Activated CD8-positive, alpha-beta T cell treated with anti-CD3 and anti-CD28 coated beads for 36 hours (primary cell): ENCODE results near the gene DOCK4. TPM values are rescaled to one million over a fixed set of nuclear protein-coding genes. Genes with fewer than 3 reads are reported as not detected.

Experiments
- ATAC-seq: fragments of 200-7000 bp; cut with Tn5 transposase; one replicate; pipeline ENCODE4 v1.10.0; 2021; ENCODE audit warnings: mild to moderate bottlenecking, moderate library complexity
- CTCF ChIA-PET: fragments of 350-600 bp; sonication (Branson Sonifier 250); formaldehyde crosslinking; loops from one replicate; lab custom pipeline; 2021; ENCODE audit warnings: antibody characterized with exemption; lab: Charles Lee
- POLR2A ChIA-PET: fragments of 350-600 bp; sonication (Branson Sonifier 250); formaldehyde crosslinking; loops from one replicate; lab custom pipeline; 2021; ENCODE audit warnings: antibody characterized with exemption; lab: Charles Lee
- DNase-seq: peaks from one replicate; pipeline ENCODE4 v3.0.0-alpha.2; 2020
- H3K27ac Mint-ChIP-seq: one replicate; pipeline ENCODE4 v1.8.0; 2021; ENCODE audit warnings: mild to moderate bottlenecking, mixed read lengths
- H3K27me3 Mint-ChIP-seq: one replicate; pipeline ENCODE4 v1.8.0; 2021; ENCODE audit warnings: mixed read lengths
- H3K36me3 Mint-ChIP-seq: one replicate; pipeline ENCODE4 v1.8.0; 2021; ENCODE audit warnings: low read depth, mixed read lengths
- H3K4me1 Mint-ChIP-seq: one replicate; pipeline ENCODE4 v1.8.0; 2021; ENCODE audit warnings: low read depth, mixed read lengths
- H3K4me3 Mint-ChIP-seq: one replicate; pipeline ENCODE4 v1.8.0; 2021; ENCODE audit warnings: mild to moderate bottlenecking, moderate library complexity, mixed read lengths
- H3K9me3 Mint-ChIP-seq: one replicate; pipeline ENCODE4 v1.8.0; 2021; ENCODE audit warnings: mixed read lengths
- intact Hi-C: fragments of 100-400 bp; cut with micrococcal nuclease; formaldehyde crosslinking; loops from one replicate; pipeline ENCODE4 v1.10.0; 2022
- total RNA-seq, 2 experiments: library from RNA; stranded (reverse); gene quantifications; one replicate each; pipeline ENCODE4 v1.2.3, GENCODE V29; 2021
- TF ChIP-seq, protein P1 (sequence below): fragments of 200-600 bp; IDR thresholded peaks from one replicate; pipeline ENCODE4 v1.8.0; 2022; ENCODE audit warnings: antibody characterized with exemption, mild to moderate bottlenecking

The DOCK4 gene
- total RNA-seq, 2 experiments from 2014 or later, result 0.31 to 0.32 TPM

DNA sequence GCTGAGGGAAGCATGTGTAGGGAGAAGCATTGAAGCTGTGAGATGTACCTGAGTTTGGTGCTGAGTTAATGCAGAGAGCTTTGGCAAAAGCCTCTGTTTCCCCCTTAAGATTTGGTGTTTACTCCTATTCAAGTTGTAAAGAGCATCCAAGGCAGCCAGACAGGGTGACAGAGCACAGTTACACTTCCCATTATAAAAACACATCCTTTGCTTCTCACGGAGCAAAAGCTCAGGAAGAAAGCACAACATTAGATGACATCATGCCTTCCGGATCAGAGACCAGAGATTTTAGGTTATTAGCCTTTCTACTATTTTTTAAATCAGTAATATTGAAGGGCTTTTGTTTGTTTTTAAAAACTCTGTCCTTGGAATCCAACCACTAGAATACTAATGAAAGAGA lies 182.9 kb downstream of the DOCK4 start:
- Mint-ChIP-seq H3K27ac (no peak overlapping the region), H3K4me3 (no peak overlapping the region), H3K9me3 (no peaks in the 10 kb centered on the region), H3K36me3 (no peaks in the 10 kb centered on the region), H3K27me3 (no peaks in the 10 kb centered on the region), H3K4me1 (no peaks in the 10 kb centered on the region)
- intact Hi-C loops, result no loop called here
- POLR2A ChIA-PET, result no interaction called here
- TF ChIP-seq, protein P1, sequence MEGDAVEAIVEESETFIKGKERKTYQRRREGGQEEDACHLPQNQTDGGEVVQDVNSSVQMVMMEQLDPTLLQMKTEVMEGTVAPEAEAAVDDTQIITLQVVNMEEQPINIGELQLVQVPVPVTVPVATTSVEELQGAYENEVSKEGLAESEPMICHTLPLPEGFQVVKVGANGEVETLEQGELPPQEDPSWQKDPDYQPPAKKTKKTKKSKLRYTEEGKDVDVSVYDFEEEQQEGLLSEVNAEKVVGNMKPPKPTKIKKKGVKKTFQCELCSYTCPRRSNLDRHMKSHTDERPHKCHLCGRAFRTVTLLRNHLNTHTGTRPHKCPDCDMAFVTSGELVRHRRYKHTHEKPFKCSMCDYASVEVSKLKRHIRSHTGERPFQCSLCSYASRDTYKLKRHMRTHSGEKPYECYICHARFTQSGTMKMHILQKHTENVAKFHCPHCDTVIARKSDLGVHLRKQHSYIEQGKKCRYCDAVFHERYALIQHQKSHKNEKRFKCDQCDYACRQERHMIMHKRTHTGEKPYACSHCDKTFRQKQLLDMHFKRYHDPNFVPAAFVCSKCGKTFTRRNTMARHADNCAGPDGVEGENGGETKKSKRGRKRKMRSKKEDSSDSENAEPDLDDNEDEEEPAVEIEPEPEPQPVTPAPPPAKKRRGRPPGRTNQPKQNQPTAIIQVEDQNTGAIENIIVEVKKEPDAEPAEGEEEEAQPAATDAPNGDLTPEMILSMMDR, result no peak
- DNase-seq (no peak), ATAC-seq (no peak)
- CTCF ChIA-PET, result no interaction called here

DNA sequence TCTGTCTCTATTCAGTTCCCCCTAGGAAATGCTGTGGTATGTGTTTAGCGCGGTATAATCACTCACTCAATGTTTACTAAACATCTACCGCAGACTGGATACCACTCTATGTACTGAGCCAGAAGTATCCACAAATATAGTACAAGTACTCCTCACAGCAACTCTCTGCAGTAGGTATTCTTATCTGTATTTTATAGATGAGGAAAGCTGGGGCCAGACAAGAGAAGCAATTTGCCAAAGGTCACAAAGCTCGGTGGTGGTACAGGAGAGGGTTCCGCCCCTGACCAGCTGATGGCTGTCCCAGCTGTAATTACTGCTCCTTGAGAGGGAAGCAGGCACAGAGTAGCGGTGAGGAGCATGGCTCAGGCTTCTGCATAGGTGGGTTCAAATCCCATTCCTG lies 184.1 kb downstream of the DOCK4 start:
- DNase-seq (no peak), ATAC-seq (no peak)
- ChIA-PET CTCF (interaction anchor here (1.0 kb wide), 2 partner anchors 15 to 21 kb away, joined by 3 to 4 read pairs; no protein-coding TSS in a partner anchor), POLR2A (no interaction called here)
- no peaks in the 10 kb centered on the region for H3K36me3 Mint-ChIP-seq
- no peaks in the 10 kb centered on the region for H3K27me3 Mint-ChIP-seq
- H3K4me3 Mint-ChIP-seq, result no peak overlapping the region
- no peaks in the 10 kb centered on the region for H3K9me3 Mint-ChIP-seq
- intact Hi-C loops, result no loop called here
- H3K4me1 Mint-ChIP-seq, result no peaks in the 10 kb centered on the region
- TF ChIP-seq, protein P1, result no peak
- H3K27ac Mint-ChIP-seq, result no peak overlapping the region

DNA sequence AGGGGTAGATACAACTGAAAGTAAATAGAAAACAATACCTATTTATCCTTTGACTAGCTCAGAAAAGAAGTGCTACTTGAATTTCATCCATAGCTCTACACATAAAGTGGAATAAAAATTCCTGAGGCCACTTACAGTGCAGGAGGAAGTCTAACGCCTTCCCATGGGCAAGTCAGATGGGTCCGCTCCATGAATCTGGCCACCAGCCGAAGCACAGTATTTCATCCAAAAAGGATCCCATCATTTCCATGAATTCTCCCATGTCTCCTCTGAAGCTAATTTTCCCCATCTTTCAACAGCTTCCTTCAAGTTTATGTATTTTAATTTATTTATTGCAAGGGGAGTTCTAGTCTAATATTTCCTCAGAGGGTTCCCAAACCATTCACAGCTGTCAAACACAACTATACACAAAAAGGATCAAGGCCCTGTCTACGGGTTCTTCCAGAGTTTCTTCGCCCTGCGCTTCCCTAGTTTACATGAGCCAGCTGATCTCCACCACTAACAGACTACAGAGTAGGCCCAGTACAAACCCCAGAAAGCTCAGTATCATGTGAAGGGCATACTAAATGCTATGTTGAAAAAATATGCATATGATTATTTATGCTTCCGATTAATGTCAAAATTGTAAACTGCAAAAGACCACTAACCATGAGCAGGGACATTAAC lies 184.7 kb downstream of the DOCK4 start:
- intact Hi-C loops, result no loop called here
- Mint-ChIP-seq H3K36me3 (no peaks in the 10 kb centered on the region), H3K4me3 (no peak overlapping the region), H3K9me3 (no peaks in the 10 kb centered on the region), H3K27ac (no peak overlapping the region), H3K4me1 (no peaks in the 10 kb centered on the region), H3K27me3 (no peaks in the 10 kb centered on the region)
- ATAC-seq (no peak), DNase-seq (no peak)
- CTCF ChIA-PET, result interaction anchor here (1.0 kb wide), 2 partner anchors 15 to 22 kb away, joined by 3 to 4 read pairs; no protein-coding TSS in a partner anchor
- POLR2A ChIA-PET, result no interaction called here
- TF ChIP-seq, protein P1, result no peak

DNA sequence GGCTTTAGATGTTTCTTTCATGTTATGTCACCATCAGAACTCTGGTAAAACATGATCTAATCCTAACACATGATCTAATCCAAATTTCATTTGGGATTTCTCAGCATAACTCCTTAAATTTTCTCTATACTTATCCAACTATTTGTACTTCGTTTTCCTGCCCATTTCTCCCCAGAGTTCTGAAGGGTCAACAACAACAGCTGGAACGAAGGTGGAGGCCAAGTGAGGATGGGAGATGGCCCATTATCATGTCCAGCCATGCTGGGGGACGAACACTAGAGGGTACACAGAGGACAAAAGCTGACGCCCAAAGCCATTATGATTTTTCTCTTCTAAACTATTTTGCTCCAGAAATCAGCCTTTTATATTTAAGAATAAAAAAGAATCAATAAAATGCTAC lies 185.4 kb downstream of the DOCK4 start:
- H3K36me3 Mint-ChIP-seq, result no peaks in the 10 kb centered on the region
- TF ChIP-seq, protein P1, result no peak
- DNase-seq (no peak), ATAC-seq (no peak)
- ChIA-PET CTCF (interaction anchor here (0.7 to 1.0 kb wide), 2 partner anchors 23 to 279 kb away, joined by 3 read pairs; no protein-coding TSS in a partner anchor), POLR2A (no interaction called here)
- H3K27ac Mint-ChIP-seq, result no peak overlapping the region
- no peaks in the 10 kb centered on the region for H3K4me1 Mint-ChIP-seq
- intact Hi-C loops, result no loop called here
- no peaks in the 10 kb centered on the region for H3K9me3 Mint-ChIP-seq
- H3K27me3 Mint-ChIP-seq, result no peaks in the 10 kb centered on the region
- H3K4me3 Mint-ChIP-seq, result no peak overlapping the region

DNA sequence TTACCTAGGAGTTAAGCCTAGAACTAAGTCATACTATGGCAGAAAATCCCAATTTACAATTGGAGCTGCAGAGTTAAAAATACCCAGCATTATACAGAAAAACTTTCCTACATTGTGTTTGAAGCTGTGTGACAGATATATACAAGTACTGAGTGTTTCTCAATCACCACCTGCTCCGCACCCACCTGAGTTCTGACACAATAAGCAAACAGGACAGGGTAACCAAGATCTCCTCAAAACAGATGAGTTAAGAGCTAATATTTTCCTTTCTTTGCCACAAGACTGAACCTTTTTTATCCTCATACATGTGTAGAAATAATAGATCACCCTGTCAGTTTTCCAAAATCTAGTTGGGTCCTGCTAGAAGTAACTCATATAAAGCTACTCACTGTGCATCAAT lies 186.3 kb downstream of the DOCK4 start:
- DNase-seq, result no peak
- no peak overlapping the region for H3K4me3 Mint-ChIP-seq
- no peak for ATAC-seq
- intact Hi-C loops, result no loop called here
- H3K27ac Mint-ChIP-seq, result no peak overlapping the region
- H3K27me3 Mint-ChIP-seq, result no peaks in the 10 kb centered on the region
- POLR2A ChIA-PET, result no interaction called here
- TF ChIP-seq, protein P1, result no peak
- H3K36me3 Mint-ChIP-seq, result no peaks in the 10 kb centered on the region
- no peaks in the 10 kb centered on the region for H3K4me1 Mint-ChIP-seq
- H3K9me3 Mint-ChIP-seq, result no peaks in the 10 kb centered on the region
- CTCF ChIA-PET, result interaction anchor here (0.7 kb wide), 1 partner anchor 279 kb away, joined by 3 read pairs; no protein-coding TSS in a partner anchor
